Activated CD4-positive, alpha-beta T cell treated with anti-CD3 and anti-CD28 coated beads, Interleukin-2, Interleukin-6, amounts not matched to agents 100 ng/mL and 50 ng/mL, durations not matched to agents 16 hours and 8 hours (primary cell): ENCODE results near the gene CD37.
"Not testable (repeated sequence)": the region's sequence is repeated elsewhere in the genome, so short reads cannot be mapped to it uniquely, and the experiment has no call there.

ENCODE experiments used
- DNase-seq: peaks from one replicate; pipeline ENCODE4 v3.0.0-alpha.2; 2020

Gene CD37

DNA sequence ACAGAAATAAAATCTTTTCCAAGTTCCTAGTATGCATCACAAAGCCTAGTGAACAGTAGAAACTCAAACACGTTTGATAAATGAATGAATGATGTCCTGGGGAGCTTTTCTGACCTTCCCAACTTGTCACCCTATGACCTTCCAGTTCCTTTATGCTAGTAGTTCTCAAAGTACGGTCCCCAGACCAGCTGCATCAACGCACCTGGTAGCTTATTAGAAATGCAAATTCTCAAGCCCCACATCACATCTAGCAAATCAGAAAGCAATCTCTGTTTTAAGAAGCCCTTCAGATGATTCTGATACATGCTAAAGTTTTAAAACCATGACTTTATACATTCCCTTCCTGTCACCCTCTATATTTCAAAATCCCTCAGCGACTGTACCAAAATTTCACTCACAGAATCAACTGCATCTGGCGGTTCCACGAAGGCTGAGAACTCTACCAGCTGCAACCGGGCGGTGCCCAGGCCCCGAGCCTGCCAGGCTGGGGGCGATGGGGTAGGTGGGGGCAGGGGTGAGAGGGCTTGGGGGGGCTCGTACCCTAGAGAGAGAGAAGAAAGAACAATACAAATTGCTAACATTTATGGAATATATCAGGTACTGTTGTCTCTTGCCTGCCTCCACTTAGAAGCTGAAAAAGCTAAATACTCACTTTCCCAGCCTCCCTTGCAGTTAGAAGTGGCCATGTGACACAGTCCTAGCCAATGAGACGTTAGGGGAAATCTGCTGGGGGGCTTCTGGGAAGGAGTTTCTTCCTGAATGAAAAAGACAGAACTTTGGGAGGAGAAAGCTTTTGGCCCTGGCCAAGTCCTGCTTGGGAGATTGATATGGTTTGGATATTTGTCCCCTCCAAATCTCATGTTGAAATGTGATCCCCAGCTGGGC lies 13.3 kb downstream of the CD37 start:
- no peak for DNase-seq

- no peak for DNase-seq
These were observed 14.4 kb downstream of the CD37 start for GRCh38 chr19:49349567-49349966.

DNA sequence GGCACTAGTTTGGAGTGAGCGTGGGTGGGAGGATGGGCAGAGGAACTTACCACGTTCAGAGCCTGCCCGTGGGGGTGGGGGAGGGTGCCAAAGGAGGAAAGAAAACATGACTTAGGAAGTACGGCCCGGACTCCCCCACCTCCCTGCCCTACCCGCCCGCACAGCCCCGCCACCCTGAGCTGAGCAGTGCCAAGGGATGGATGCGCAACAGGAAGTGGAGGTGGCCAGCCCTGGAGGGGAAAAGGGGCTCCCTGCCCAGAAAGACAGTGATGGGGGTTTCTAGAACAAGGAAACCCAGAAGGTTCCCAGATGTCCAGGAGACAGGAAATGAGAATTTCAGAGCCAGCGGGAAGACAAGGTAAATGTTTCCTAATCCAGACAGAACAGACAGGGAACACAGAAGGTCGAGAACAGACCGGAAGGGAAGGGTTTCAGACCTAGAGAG lies 20.7 kb downstream of the CD37 start:
- DNase-seq, result no peak

GRCh38 chr19:49356382-49356781 lies 21.2 kb downstream of the CD37 start:
- DNase-seq, result no peak

DNA sequence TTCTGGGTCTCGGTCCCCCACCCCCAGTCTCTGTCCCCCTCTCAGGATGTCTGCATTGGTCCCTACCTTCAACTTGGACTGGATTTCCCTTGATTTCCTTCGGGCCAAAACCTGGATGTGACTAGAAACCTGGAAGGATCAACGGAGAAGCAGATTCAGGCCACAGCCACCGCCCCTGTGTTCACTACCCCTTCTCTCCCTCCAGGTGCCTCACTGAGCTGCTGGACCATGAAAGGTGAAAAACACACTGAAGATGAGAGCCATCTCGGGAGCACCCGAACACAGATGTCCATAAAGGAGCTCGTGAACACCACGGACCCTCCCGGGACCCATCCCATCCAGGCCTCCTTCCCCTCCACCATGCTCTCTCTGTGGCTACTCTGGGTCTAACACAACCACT lies 22.0 kb downstream of the CD37 start:
- DNase-seq, result no peak

DNA sequence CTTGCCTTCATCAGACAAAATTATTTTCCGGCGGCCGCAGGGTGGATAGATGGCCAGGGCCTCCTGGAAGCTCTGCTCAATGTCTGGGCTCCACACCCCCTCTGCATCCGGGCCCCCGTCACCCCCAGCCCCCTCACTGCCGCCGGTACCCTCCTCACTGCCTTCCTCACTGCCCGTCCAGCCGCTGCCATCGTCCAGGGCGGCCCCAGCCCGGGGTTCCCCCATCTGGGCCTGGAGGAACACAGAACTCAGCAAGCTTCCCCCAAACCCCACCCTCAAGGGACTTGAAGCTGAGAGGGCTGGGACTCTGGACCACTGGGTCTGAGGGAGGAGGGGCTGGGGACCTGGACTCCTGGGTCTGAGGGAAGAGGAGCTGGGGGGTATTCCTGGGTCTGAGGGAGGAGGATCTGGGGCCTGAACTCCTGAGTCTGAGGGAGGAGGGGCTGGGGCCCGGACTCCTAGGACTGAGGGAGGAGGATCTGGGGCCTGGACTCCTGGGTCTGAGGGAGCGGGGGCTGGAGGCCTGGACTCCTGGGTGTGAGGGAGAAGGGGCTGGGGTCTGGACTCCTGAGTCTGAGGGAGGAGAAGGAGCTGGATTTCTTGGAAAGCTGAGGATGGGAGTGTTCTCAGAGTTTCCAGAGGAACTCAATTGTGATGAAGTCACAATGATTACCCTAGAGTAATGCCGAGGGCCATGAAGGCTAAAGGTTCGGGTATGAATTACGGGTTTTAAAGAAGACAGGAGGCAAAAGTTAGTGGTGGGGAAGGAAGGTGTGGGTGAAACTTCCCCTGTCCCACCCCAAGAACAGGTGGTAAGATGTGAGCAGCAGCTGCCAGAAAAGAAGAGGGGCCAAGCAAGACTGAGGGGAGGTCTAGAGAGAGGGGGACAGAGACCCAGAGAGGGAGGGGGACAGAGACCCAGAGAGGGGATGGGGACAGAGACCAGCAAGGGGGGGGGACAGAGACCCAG lies 24.9 kb downstream of the CD37 start:
- no peak for DNase-seq

DNA sequence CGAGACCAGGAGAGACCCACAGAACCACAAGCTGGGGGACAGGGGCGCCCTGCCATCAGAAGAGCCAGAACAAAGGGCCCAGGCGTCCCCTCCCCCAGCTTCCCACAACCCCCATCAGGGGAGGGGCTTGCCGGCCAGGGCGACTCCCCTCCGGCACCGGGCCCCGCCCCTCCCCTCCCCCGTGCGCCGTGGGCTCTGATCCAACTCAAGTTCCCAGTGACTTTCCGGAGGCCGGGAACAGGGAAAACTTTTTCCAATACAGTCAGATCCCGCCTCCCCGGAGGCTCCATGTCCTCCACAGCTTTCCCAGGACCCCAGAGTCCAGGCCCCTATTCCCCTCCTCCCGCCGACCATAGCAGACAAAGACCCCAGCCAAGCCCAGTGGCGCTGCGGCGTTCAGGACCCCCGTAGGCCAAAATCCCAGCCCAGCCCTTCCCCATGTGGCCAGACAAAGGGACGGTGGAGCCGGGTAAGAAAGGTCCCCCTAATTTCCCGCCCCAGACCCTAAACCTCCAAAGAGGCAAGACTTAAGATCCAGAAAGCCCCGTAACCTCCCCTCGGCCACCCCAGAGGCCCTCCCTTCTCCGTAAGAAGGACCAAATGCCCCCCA lies 26.3 kb downstream of the CD37 start:
- DNase-seq, result no peak

DNA sequence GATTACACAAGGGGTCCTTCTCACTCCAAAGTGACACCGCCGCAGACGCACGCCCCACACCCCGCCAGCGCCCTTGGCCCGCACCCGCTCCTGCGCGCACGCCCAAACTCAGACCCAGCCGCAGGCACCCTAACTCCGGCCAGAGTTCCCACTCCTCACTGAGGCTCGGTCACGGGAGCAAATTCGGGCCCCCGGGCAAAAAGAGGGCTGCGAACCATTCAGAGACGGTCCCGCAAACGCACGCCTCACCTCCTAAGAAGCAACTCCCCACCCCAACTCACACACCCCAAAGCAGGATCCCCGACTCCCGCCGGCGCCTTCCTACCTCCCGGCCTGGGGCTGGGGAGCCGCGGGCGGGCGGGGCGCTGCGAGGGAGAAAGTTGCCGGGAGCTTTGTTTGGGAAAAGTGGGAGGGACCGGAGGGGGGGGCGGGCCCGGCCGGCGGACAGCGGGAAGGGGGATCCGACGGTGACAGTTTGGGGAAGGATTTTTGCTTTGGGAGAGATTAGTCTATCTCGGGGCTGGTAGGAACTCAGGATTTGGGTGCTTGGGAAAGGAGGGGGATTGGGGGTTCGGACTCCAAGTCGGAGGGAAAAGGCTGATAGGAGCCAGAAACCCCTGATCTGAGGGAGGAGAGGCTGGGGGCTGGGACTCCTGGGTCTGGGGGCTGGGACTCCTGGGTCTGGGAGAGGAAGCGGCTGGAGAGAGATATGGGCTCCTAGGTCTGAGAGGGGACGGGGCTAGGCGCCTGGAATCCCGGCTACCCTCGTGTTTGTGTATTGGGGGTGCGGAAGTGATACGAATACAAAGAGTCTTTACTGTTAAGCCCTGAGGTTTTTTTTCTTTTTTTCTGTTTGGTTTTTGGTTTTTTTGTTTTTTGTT lies 27.1 kb downstream of the CD37 start, which contains the start of gene TEAD2:
TEAD2 (minus strand) TSS at position 369 of the 881 bp plus-strand sequence. CDS start 2,341 bp downstream, outside the sequence.
- no peak for DNase-seq

- no peak for DNase-seq
These were observed 27.7 kb downstream of the CD37 start for GRCh38 chr19:49362929-49363267.

- peak; percentile 84 for DNase-seq
These were observed 28.3 kb downstream of the CD37 start, which contains the start of gene DKKL1 for GRCh38 chr19:49363268-49364082. Gene DKKL1, plus strand, starts transcription at chr19:49363877. Its CDS starts 122 bp downstream, at chr19:49363999.

- DNase-seq, result no peak
These were observed 29.0 kb downstream of the CD37 start for GRCh38 chr19:49364083-49364737.

GRCh38 chr19:49366110-49366509 lies 30.9 kb downstream of the CD37 start:
- no peak for DNase-seq

DNA sequence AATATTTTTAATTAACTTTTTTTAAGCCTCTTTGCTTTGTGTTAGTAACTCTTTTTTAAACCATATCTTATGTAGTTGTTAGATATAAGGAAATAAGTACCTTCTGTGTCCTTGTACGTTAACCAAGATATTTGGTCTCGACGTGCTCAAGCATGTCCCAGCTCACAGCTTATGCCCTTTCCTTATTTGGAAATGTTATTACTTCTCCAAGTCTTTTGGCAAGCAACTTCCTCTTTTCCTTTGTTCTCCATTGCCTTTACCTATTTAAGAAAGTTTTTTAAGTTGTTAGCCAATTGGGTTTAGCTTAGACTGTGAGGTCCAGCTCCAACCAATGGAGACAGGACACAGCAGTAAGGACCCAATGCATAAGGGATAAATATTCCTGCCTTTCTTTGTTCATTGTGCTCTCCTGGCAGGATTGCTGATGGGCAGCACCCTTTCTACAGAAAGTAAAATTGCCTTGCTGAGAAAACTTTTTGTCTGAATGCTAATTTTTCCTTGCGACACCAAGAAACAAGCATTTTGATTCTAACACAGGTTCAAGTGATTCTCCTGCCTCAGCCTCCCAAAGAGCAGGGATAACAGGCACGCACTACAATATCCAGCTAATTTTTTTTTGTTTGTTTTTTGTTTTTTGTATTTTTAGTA lies 33.6 kb downstream of the CD37 start:
- no peak for DNase-seq

DNA sequence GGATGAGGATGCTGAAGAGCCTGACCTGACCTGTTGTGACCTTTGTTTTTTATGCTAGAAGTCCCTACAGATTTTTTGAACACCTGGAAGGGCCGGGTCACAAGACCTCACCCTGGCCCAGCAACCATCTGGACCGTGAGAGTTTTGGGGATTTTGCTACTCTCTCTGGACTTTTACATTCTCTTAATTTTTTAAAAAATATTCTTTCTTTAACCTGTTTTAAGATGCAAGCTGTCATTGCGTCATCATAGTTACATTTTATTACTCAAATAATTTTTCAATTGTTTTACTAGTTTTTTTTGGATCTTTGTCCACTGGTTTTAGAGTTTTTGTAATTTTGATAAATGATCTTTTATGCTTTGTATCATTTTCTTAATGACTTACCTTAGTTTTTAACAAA lies 36.0 kb downstream of the CD37 start:
- DNase-seq, result no peak

- not testable (repeated sequence) for DNase-seq
These were observed 38.0 kb downstream of the CD37 start for GRCh38 chr19:49373174-49373573.

DNA sequence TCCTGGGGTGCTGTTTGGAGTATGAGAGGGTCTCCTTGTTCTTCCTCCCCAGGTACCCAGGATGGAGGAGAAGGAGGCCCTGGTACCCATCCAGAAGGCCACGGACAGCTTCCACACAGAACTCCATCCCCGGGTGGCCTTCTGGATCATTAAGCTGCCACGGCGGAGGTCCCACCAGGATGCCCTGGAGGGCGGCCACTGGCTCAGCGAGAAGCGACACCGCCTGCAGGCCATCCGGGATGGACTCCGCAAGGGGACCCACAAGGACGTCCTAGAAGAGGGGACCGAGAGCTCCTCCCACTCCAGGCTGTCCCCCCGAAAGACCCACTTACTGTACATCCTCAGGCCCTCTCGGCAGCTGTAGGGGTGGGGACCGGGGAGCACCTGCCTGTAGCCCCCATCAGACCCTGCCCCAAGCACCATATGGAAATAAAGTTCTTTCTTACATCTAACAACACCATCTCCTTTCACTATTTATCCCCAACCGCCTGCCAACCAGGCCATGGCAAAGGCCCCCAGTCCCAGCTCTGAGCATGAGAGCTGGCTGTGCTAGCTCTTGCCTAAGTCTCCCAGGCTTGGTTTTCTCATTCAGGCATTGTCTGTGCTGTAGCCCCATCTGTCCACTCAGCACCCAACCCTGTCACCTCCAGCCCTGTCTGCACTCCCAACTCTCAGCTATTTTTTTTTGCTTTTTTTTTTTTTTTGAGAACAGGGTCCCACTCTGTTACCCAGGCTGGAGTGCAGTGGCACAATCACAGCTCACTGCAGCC lies 39.6 kb downstream of the CD37 start:
- DNase-seq, result no peak

DNA sequence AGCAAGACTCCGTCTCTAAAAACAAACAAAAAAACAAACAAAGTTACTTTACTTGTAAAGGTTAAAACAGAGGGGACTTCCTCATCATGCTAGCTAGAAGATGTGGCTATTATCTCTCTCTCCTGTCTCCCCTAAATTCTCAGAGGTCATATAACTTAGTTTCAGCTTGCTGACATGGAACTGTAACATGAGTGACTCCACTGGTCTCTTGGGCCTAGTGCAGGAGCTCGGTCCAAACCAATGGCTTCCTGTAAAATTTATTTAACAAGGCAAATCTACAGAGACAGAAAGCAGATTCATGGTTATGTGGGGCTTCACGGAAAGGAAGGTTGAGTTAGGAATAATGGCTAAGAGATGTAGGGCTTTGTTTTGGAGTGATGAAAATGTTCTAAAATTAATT lies 43.3 kb downstream of the CD37 start:
- no peak for DNase-seq

- no peak for DNase-seq
These were observed 45.2 kb downstream of the CD37 start for GRCh38 chr19:49380391-49380790.

- DNase-seq, result no peak
These were observed 47.4 kb downstream of the CD37 start for GRCh38 chr19:49382639-49383038.
